GM12878 (cell line): ENCODE measurements around the gene CCR3. TPM values are rescaled to one million over a fixed set of nuclear protein-coding genes. Genes with fewer than 3 reads are reported as not detected.

Source experiments
- ATAC-seq: fragments of 200-7000 bp; cut with Tn5 transposase; 3 replicates; pipeline ENCODE4 v1.9.1; 2020; ENCODE audit warnings: mild to moderate bottlenecking, moderate library complexity
- BruUV-seq: library from RNA; stranded (reverse); fragments of 400-500 nt; replicated peaks from 2 replicates; lab custom pipeline; 2021; lab: Mats Ljungman, UMichigan
- CTCF ChIA-PET: fragments of 300-600 bp; sonication (Branson Sonifier 250); formaldehyde crosslinking; extraction: SDS; loops from one replicate; lab custom pipeline; 2021; ENCODE audit warnings: inconsistent platforms; lab: Yijun Ruan, JAX
- POLR2A ChIA-PET: fragments of 350-600 bp; formaldehyde crosslinking; extraction: SDS; loops from one replicate; lab custom pipeline; 2021; ENCODE audit warnings: inconsistent platforms; lab: Charles Lee
- RAD21 ChIA-PET: fragments of 300-600 bp; sonication (Branson Sonifier 250); formaldehyde crosslinking; loops from one replicate; lab custom pipeline; 2023; ENCODE audit warnings: antibody characterized with exemption; ENCODE audit not compliant: unreplicated experiment; lab: Charles Lee
- SMC1A ChIA-PET: fragments of 300-600 bp; sonication (Branson Sonifier 250); formaldehyde crosslinking; loops from one replicate; lab custom pipeline; 2023; ENCODE audit not compliant: unreplicated experiment, uncharacterized antibody; lab: Charles Lee
- DNase-seq: peaks from one replicate; pipeline ENCODE4 v3.0.0-alpha.2; 2011; ENCODE audit warnings: low read depth, low spot score
- FAIRE-seq: peaks from 3 replicates; lab custom pipeline; 2011; peaks lifted over from hg19 to GRCh38; lab: Jason Lieb, UNC
- H2AFZ ChIP-seq: 2 replicates; pipeline ENCODE4 v1.6.0; 2011; ENCODE audit warnings: low read depth, low read length, control low read depth; ENCODE audit not compliant: control insufficient read depth
- H3K27ac ChIP-seq: 2 replicates; pipeline ENCODE4 v1.5.1; 2011; ENCODE audit warnings: control low read depth; ENCODE audit not compliant: control insufficient read depth, insufficient read depth
- H3K27me3 ChIP-seq, 2 experiments: replicated peaks in 1 of 2; 2 replicates each; pipeline versions ENCODE4 v1.6.0 to v1.6.1; 2011; ENCODE audit warnings: low read length in 1 of 2; ENCODE audit not compliant: control insufficient read depth in 2 of 2, insufficient read depth in 2 of 2
- H3K36me3 ChIP-seq, 2 experiments: 2 replicates each; pipeline ENCODE4 v1.5.1; 2011; ENCODE audit warnings: low read length in 1 of 2; ENCODE audit not compliant: control insufficient read depth in 2 of 2, insufficient read depth in 2 of 2
- H3K4me1 ChIP-seq: 2 replicates; pipeline ENCODE4 v1.6.1; 2011; ENCODE audit warnings: mild to moderate bottlenecking, low read length, moderate library complexity, mixed read lengths; ENCODE audit not compliant: control insufficient read depth, insufficient read depth
- H3K4me2 ChIP-seq: 2 replicates; pipeline ENCODE4 v1.6.0; 2011; ENCODE audit warnings: control low read depth; ENCODE audit not compliant: control insufficient read depth, insufficient read depth
- H3K4me3 ChIP-seq: fragments of 200-600 bp; sonication (generic); 2 replicates; pipeline ENCODE4 v1.5.1; 2016
- H3K79me2 ChIP-seq: 2 replicates; pipeline ENCODE4 v1.6.0; 2011; ENCODE audit warnings: low read length; ENCODE audit not compliant: control insufficient read depth, insufficient read depth
- H3K9ac ChIP-seq: 2 replicates; pipeline ENCODE4 v1.8.0; 2011; ENCODE audit warnings: low read length, control low read depth, mixed read lengths; ENCODE audit not compliant: control insufficient read depth, insufficient read depth
- H3K9me3 ChIP-seq: replicated peaks from 3 replicates; pipeline ENCODE4 v1.5.1; 2011; ENCODE audit warnings: mild to moderate bottlenecking, low read length; ENCODE audit not compliant: control insufficient read depth, insufficient read depth
- H4K20me1 ChIP-seq: 2 replicates; pipeline ENCODE4 v1.6.0; 2011; ENCODE audit not compliant: control insufficient read depth, insufficient read depth
- SMAD5 ChIP-seq: IDR thresholded peaks from 2 replicates; pipeline ENCODE4 v1.6.1; 2016; ENCODE audit warnings: antibody characterized with exemption, low read depth
- WGBS: methylation state at CpG from one replicate; pipeline ENCODE4 v1.1.6; 2016; ENCODE audit warnings: low lambda C conversion rate; ENCODE audit not compliant: insufficient replicate concordance, insufficient coverage; ENCODE audit errors: missing lambda C conversion rate; 5-methylcytosine and 5-hydroxymethylcytosine counted together
- in situ Hi-C: fragments of 300-500 bp; cut with MboI; formaldehyde crosslinking; loops from 9 replicates; pipeline ENCODE4 v1.14.3; 2018; ENCODE audit warnings: mixed read lengths
- intact Hi-C: fragments of 100-400 bp; cut with micrococcal nuclease; formaldehyde crosslinking; loops from one replicate; pipeline ENCODE4 v1.14.2; 2022; ENCODE audit not compliant: unreplicated experiment
- polyA plus RNA-seq, 11 experiments: library from polyadenylated mRNA; depleted of rRNA in 4 of 11; unstranded in 6 of 11; stranded (reverse) in 5 of 11; fragments of >200 nt; fragmentation: Nextera tagmentation in 4 of 11; fragmentation: Illumina TruSeq in 1 of 11; extraction: Ambion mirVana in 4 of 11; extraction: Trizol in 1 of 11; gene quantifications; 1 replicate in 1 of 11; 2 replicates in 10 of 11; pipeline versions ENCODE4 v1.2.1 to v1.2.3, GENCODE V29; 2011 to 2016; ENCODE audit warnings: inconsistent platforms in 2 of 11, missing spikeins in 2 of 11, low read depth in 1 of 11
- total RNA-seq, 4 experiments: library from RNA; depleted of rRNA in 3 of 4; stranded (reverse); fragments of >200 nt in 3 of 4; fragmentation: Illumina TruSeq in 1 of 4; extraction: Trizol in 1 of 4; gene quantifications; 2 replicates each; pipeline versions ENCODE4 v1.2.1 to v1.2.3, GENCODE V29; 2013 to 2021
- TF ChIP-seq, protein P1 (sequence below): fragments of 450-650 bp; IDR thresholded peaks from 2 replicates; pipeline ENCODE4 v1.6.1; 2017; ENCODE audit warnings: mild to moderate bottlenecking, moderate library complexity

CCR3 gene
- total and polyA plus RNA-seq, 10 of the 15 experiments (the other 5 are each of a cell fraction or from before 2014, with no cell fraction given): 0.13 to 0.78 (median 0.41) TPM; not detected in 1

DNA sequence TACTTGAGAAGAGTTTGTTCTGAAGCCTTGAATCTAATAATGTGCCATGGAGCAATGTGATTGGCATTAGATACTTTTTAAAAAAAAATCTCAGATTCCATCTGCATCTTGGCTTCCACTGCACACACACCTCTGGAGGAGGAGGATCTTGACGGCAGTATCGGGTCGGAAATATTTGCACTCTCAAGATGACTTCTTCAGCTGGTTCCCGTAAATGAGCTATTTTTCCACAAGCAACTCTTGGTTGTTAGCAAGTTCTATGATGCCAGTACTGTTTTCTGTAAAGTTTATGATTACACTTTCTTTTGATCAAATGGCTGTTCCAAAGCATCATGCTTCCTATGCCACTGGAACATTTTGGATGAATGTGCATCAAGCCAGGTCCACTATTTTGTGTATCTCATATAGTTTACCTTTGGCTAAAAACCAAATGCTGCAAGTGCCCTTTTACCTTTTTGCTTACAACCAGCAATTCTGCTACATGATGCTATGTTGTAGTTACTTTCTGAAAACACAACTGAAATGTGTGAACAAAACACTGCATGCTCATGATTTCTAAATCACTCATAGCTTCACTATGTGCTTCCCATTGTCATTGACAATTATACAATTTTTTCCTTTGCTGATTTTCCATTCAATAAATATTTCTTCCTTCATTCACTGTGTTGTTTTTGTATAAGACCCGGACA is 43.8 kb downstream of the CCR3 start:
- DNase-seq (no peak), ATAC-seq (no peak)
- WGBS: 63% methylated on average over 5 of the region's 5 CpGs
- Histone ChIP-seq H3K4me2 (no peak overlapping the region), H3K27me3 (no peaks in the 10 kb centered on the region)
- RAD21 ChIA-PET: no interaction called here
- POLR2A ChIA-PET: no interaction called here
- TF ChIP-seq, protein P1, sequence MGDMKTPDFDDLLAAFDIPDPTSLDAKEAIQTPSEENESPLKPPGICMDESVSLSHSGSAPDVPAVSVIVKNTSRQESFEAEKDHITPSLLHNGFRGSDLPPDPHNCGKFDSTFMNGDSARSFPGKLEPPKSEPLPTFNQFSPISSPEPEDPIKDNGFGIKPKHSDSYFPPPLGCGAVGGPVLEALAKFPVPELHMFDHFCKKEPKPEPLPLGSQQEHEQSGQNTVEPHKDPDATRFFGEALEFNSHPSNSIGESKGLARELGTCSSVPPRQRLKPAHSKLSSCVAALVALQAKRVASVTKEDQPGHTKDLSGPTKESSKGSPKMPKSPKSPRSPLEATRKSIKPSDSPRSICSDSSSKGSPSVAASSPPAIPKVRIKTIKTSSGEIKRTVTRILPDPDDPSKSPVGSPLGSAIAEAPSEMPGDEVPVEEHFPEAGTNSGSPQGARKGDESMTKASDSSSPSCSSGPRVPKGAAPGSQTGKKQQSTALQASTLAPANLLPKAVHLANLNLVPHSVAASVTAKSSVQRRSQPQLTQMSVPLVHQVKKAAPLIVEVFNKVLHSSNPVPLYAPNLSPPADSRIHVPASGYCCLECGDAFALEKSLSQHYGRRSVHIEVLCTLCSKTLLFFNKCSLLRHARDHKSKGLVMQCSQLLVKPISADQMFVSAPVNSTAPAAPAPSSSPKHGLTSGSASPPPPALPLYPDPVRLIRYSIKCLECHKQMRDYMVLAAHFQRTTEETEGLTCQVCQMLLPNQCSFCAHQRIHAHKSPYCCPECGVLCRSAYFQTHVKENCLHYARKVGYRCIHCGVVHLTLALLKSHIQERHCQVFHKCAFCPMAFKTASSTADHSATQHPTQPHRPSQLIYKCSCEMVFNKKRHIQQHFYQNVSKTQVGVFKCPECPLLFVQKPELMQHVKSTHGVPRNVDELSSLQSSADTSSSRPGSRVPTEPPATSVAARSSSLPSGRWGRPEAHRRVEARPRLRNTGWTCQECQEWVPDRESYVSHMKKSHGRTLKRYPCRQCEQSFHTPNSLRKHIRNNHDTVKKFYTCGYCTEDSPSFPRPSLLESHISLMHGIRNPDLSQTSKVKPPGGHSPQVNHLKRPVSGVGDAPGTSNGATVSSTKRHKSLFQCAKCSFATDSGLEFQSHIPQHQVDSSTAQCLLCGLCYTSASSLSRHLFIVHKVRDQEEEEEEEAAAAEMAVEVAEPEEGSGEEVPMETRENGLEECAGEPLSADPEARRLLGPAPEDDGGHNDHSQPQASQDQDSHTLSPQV: no peak
- TF ChIP-seq SMAD5: no peak
- TF ChIP-seq, all 136 proteins: peak for 0
- Histone ChIP-seq H3K4me1 (peaks cover 8% of the 10 kb centered on the region), H3K4me3 (no peak overlapping the region), H2AFZ (no peak overlapping the region), H3K9ac (no peak overlapping the region), H3K27ac (no peak overlapping the region), H3K79me2 (no peaks in the 10 kb centered on the region), H3K9me3 (no peaks in the 10 kb centered on the region), H3K36me3 (no peaks in the 10 kb centered on the region), H4K20me1 (no peaks in the 10 kb centered on the region)
- intact Hi-C loops (no loop called here), in situ Hi-C loops (no loop called here)
- SMC1A ChIA-PET: interaction anchor here (0.9 to 3.1 kb wide), 6 partner anchors 10 to 84 kb away, joined by 3 to 18 read pairs (median 4); partner anchors contain the start of gene CCR5
- CTCF ChIA-PET: interaction anchor here (1.1 to 2.3 kb wide), 5 partner anchors 10 to 82 kb away, joined by 3 to 13 read pairs (median 5); no protein-coding TSS in a partner anchor
- peak; percentile 41 for FAIRE-seq
- BruUV-seq: no TSS peak
